Esophagus muscularis mucosa (tissue), 3 donors: ENCODE data around the gene TTBK1.

Source experiments
- POLR2A ChIP-seq: fragments of 450-650 bp; IDR thresholded peaks from one replicate; pipeline ENCODE4 v1.6.1; 2017; ENCODE audit warnings: antibody characterized with exemption, moderate library complexity, mild to moderate bottlenecking, low read depth
- POLR2AphosphoS5 ChIP-seq, 2 donors: sonication (generic); formaldehyde crosslinking; IDR thresholded peaks; one replicate each; pipeline ENCODE4 v1.6.1; 2017; ENCODE audit warnings: antibody characterized with exemption in 2 of 2
- TF ChIP-seq, protein P1 (sequence below), 3 experiments: fragments of 200-600 bp in 2 of 3; fragments of 450-650 bp in 1 of 3; sonication (generic) in 2 of 3; IDR thresholded peaks; one replicate each; pipeline ENCODE4 v1.5.1; 2017 to 2019; ENCODE audit warnings: antibody characterized with exemption in 3 of 3, mild to moderate bottlenecking in 2 of 3, moderate library complexity in 1 of 3

DNA sequence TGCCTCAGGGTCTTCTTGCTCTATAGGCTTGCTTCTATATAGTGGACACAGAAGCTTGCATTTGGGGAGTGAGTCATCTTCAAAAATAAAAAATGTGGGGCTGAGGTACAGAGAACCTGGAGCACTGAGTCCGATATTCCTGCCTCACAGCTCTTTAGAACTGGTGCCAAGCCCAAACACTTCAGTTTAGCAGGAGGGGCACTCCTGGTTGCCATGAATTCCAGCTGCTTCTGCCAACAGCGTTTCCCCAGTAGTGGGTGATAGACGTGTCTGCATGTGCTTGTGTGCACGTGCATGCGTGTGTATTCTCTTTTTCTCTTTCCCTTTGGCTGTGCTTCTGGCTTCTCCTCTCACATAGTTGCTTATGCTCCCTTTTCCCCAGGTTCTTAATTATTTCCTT is 25.9 kb upstream of the TTBK1 start:
- TF ChIP-seq, protein P1, sequence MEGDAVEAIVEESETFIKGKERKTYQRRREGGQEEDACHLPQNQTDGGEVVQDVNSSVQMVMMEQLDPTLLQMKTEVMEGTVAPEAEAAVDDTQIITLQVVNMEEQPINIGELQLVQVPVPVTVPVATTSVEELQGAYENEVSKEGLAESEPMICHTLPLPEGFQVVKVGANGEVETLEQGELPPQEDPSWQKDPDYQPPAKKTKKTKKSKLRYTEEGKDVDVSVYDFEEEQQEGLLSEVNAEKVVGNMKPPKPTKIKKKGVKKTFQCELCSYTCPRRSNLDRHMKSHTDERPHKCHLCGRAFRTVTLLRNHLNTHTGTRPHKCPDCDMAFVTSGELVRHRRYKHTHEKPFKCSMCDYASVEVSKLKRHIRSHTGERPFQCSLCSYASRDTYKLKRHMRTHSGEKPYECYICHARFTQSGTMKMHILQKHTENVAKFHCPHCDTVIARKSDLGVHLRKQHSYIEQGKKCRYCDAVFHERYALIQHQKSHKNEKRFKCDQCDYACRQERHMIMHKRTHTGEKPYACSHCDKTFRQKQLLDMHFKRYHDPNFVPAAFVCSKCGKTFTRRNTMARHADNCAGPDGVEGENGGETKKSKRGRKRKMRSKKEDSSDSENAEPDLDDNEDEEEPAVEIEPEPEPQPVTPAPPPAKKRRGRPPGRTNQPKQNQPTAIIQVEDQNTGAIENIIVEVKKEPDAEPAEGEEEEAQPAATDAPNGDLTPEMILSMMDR (IDR thresholded peaks at IDR 0.05) = no peak
- TF ChIP-seq POLR2A = no peak
- no peak for TF ChIP-seq POLR2AphosphoS5 (IDR thresholded peaks at IDR 0.05)
